Caco-2 (cell line): ENCODE results near the gene SDF2. TPM values are rescaled to one million over a fixed set of nuclear protein-coding genes. Genes with fewer than 3 reads are reported as not detected.
A peak's percentile ranks its signal among the peaks of the same experiment; 100 is the strongest.

Experiments used
- BruUV-seq: library from RNA; stranded (reverse); fragments of 400-500 nt; replicated peaks from 2 replicates; lab custom pipeline; 2021; lab: Mats Ljungman, UMichigan
- CTCF ChIA-PET: fragments of 300-600 bp; sonication (Branson Sonifier 250); formaldehyde crosslinking; loops from one replicate; lab custom pipeline; 2022; ENCODE audit warnings: antibody characterized with exemption; lab: Charles Lee
- POLR2A ChIA-PET: fragments of 300-600 bp; sonication (Branson Sonifier 250); formaldehyde crosslinking; loops from one replicate; lab custom pipeline; 2022; ENCODE audit warnings: antibody characterized with exemption; lab: Charles Lee
- DNase-seq, 2 experiments: peaks; one replicate each; pipeline versions ENCODE4 v3.0.0 to v3.0.0-alpha.2; 2020 to 2022
- H3K27me3 ChIP-seq: replicated peaks from 2 replicates; pipeline ENCODE4 v1.6.0; 2011; ENCODE audit warnings: low read length; ENCODE audit not compliant: control insufficient read depth, insufficient read depth
- H3K36me3 ChIP-seq: 2 replicates; pipeline ENCODE4 v1.5.1; 2011; ENCODE audit warnings: low read length; ENCODE audit not compliant: control insufficient read depth, insufficient read depth
- H3K4me1 ChIP-seq: fragments of 250-450 bp; sonication (Bioruptor Pico); 2 replicates; pipeline ENCODE4 v1.5.1; 2020; ENCODE audit warnings: mild to moderate bottlenecking
- H3K4me3 ChIP-seq: 2 replicates; pipeline ENCODE4 v1.5.1; 2011; ENCODE audit warnings: low read depth, mild to moderate bottlenecking, control low read depth, low read length
- H3K9me3 ChIP-seq: fragments of 250-450 bp; sonication (Bioruptor Pico); 2 replicates; pipeline ENCODE4 v1.5.1; 2020; ENCODE audit warnings: mild to moderate bottlenecking, moderate library complexity
- H3K27ac Mint-ChIP-seq: one replicate; pipeline ENCODE4 v1.8.0; 2022; ENCODE audit warnings: mixed read lengths; ENCODE audit not compliant: unreplicated experiment
- H3K27me3 Mint-ChIP-seq: one replicate; pipeline ENCODE4 v1.8.0; 2022; ENCODE audit warnings: mixed read lengths; ENCODE audit not compliant: insufficient read depth, unreplicated experiment
- H3K36me3 Mint-ChIP-seq: one replicate; pipeline ENCODE4 v1.8.0; 2022; ENCODE audit warnings: mild to moderate bottlenecking, mixed read lengths; ENCODE audit not compliant: insufficient read depth, unreplicated experiment
- H3K4me1 Mint-ChIP-seq: one replicate; pipeline ENCODE4 v1.8.0; 2022; ENCODE audit warnings: low read depth, mixed read lengths; ENCODE audit not compliant: unreplicated experiment
- H3K4me3 Mint-ChIP-seq: one replicate; pipeline ENCODE4 v1.8.0; 2022; ENCODE audit warnings: mild to moderate bottlenecking, moderate library complexity, mixed read lengths; ENCODE audit not compliant: unreplicated experiment
- H3K9me3 Mint-ChIP-seq: one replicate; pipeline ENCODE4 v1.8.0; 2022; ENCODE audit warnings: mixed read lengths; ENCODE audit not compliant: unreplicated experiment
- intact Hi-C: fragments of 100-400 bp; cut with micrococcal nuclease; formaldehyde crosslinking; loops from one replicate; pipeline ENCODE4 v1.10.0; 2022; ENCODE audit not compliant: unreplicated experiment
- total RNA-seq: library from RNA; stranded (reverse); gene quantifications from 2 replicates; pipeline ENCODE4 v1.2.3, GENCODE V29; 2022
- TF ChIP-seq, protein P1 (sequence below), 2 experiments: fragments of 200-600 bp in 1 of 2; IDR thresholded peaks; 1 replicate in 1 of 2; 2 replicates in 1 of 2; pipeline versions ENCODE4 v1.5.1 to v1.8.0; 2011 to 2022; ENCODE audit warnings: antibody characterized with exemption in 1 of 2, control low read depth in 1 of 2, inconsistent platforms in 1 of 2, low read depth in 1 of 2, low read length in 1 of 2, mild to moderate bottlenecking in 1 of 2, moderate library complexity in 1 of 2; ENCODE audit not compliant: insufficient read depth in 1 of 2, severe bottlenecking in 1 of 2, unreplicated experiment in 1 of 2

Gene SDF2
- total RNA-seq, 1 experiment from 2014 or later = 63.5 TPM

GRCh38 chr17:28700278-28700677 lies 38.6 kb upstream of the SDF2 start:
- POLR2A ChIA-PET = interaction anchor here (0.6 to 3.7 kb wide), 2 partner anchors 11 to 19 kb away, joined by 4 to 29 read pairs; partner anchors contain the start of genes PROCA1 and RPL23A
- Mint-ChIP-seq H3K4me3 (no peak overlapping the region), H3K27ac (no peak overlapping the region), H3K4me1 (peaks cover 26% of the 10 kb centered on the region), H3K27me3 (no peaks in the 10 kb centered on the region), H3K9me3 (no peaks in the 10 kb centered on the region), H3K36me3 (peaks cover 90% of the 10 kb centered on the region)
- Histone ChIP-seq H3K27me3 (no peaks in the 10 kb centered on the region), H3K9me3 (no peaks in the 10 kb centered on the region), H3K4me3 (no peak overlapping the region), H3K36me3 (peaks cover 25% of the 10 kb centered on the region), H3K4me1 (peaks cover 31% of the 10 kb centered on the region)
- BruUV-seq = no TSS peak
- TF ChIP-seq, protein P1, sequence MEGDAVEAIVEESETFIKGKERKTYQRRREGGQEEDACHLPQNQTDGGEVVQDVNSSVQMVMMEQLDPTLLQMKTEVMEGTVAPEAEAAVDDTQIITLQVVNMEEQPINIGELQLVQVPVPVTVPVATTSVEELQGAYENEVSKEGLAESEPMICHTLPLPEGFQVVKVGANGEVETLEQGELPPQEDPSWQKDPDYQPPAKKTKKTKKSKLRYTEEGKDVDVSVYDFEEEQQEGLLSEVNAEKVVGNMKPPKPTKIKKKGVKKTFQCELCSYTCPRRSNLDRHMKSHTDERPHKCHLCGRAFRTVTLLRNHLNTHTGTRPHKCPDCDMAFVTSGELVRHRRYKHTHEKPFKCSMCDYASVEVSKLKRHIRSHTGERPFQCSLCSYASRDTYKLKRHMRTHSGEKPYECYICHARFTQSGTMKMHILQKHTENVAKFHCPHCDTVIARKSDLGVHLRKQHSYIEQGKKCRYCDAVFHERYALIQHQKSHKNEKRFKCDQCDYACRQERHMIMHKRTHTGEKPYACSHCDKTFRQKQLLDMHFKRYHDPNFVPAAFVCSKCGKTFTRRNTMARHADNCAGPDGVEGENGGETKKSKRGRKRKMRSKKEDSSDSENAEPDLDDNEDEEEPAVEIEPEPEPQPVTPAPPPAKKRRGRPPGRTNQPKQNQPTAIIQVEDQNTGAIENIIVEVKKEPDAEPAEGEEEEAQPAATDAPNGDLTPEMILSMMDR (IDR thresholded peaks at IDR 0.05; ENCODE audit: insufficient read depth in 1 of 2, low read depth in 1 of 2, low read length in 1 of 2, severe bottlenecking in 1 of 2, unreplicated experiment in 1 of 2) = no peak
- DNase-seq = no peak
- CTCF ChIA-PET = no interaction called here
- intact Hi-C loops = no loop called here

- BruUV-seq = no TSS peak
- no peaks in the 10 kb centered on the region for H3K27me3 Mint-ChIP-seq
- ChIA-PET CTCF (interaction anchor here (0.9 to 1.6 kb wide), 4 partner anchors 13 to 51 kb away, joined by 3 to 11 read pairs (median 4); partner anchors contain the start of genes RPL23A and TLCD1), POLR2A (interaction anchor here (1.2 to 3.7 kb wide), 4 partner anchors 12 to 36 kb away, joined by 7 to 29 read pairs (median 14); partner anchors contain the start of genes PROCA1, RPL23A, SDF2 and SUPT6H)
- H3K4me3 ChIP-seq = no peak overlapping the region
- no peaks in the 10 kb centered on the region for H3K9me3 ChIP-seq
- H3K9me3 Mint-ChIP-seq = no peaks in the 10 kb centered on the region
- H3K4me1 ChIP-seq = peaks cover 31% of the 10 kb centered on the region
- TF ChIP-seq, protein P1 (IDR thresholded peaks at IDR 0.05; ENCODE audit: insufficient read depth in 1 of 2, low read depth in 1 of 2, low read length in 1 of 2, severe bottlenecking in 1 of 2, unreplicated experiment in 1 of 2) = peak in 1 of 2 experiments; percentile 14
- peak overlapping the region; percentile 52 for H3K4me3 Mint-ChIP-seq
- H3K27me3 ChIP-seq = no peaks in the 10 kb centered on the region
- peak; percentile 94 to 95 for DNase-seq
- peaks cover 26% of the 10 kb centered on the region for H3K4me1 Mint-ChIP-seq
- intact Hi-C loops = loop anchor here (1.0 kb wide), 7 partner anchors 13 to 45 kb away; partner anchors contain the start of genes PROCA1, RPL23A and SUPT6H
- H3K36me3 Mint-ChIP-seq = peaks cover 100% of the 10 kb centered on the region
- peak overlapping the region; percentile 87 for H3K27ac Mint-ChIP-seq
- H3K36me3 ChIP-seq = peaks cover 26% of the 10 kb centered on the region
These were observed 36.7 kb upstream of the SDF2 start for GRCh38 chr17:28698253-28698941.

DNA sequence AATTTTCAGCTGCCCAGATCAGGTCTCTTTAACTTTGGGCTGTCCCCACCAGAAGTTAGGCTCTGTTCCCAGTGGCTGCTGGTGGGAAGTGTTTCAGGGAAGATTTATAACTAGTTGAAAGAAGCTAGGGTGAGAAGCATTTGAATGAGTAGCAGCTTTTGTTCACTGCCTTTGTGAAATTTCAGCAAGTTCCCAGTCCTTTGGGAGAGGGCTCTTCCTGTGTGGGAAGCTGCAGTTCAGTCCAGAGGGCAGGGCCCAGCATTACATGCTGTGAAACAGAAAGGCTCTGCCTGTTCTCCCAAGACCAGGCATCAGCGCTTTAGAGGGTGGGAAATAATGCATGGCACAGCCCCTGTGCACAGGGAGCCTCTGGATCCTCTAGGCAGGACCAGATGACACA lies 32.2 kb upstream of the SDF2 start:
- H3K9me3 Mint-ChIP-seq = no peaks in the 10 kb centered on the region
- no peak overlapping the region for H3K27ac Mint-ChIP-seq
- Histone ChIP-seq H3K9me3 (no peaks in the 10 kb centered on the region), H3K27me3 (no peaks in the 10 kb centered on the region), H3K4me1 (peaks cover 21% of the 10 kb centered on the region), H3K36me3 (peaks cover 14% of the 10 kb centered on the region), H3K4me3 (no peak overlapping the region)
- DNase-seq = no peak
- TF ChIP-seq, protein P1 (IDR thresholded peaks at IDR 0.05; ENCODE audit: insufficient read depth in 1 of 2, low read depth in 1 of 2, low read length in 1 of 2, severe bottlenecking in 1 of 2, unreplicated experiment in 1 of 2) = no peak
- intact Hi-C loops = no loop called here
- H3K27me3 Mint-ChIP-seq = no peaks in the 10 kb centered on the region
- BruUV-seq = no TSS peak
- peaks cover 100% of the 10 kb centered on the region for H3K36me3 Mint-ChIP-seq
- peaks cover 23% of the 10 kb centered on the region for H3K4me1 Mint-ChIP-seq
- ChIA-PET CTCF (no interaction called here), POLR2A (interaction anchor here (0.7 to 1.0 kb wide), 2 partner anchors 14 to 16 kb away, joined by 3 to 4 read pairs; no protein-coding TSS in a partner anchor)
- no peak overlapping the region for H3K4me3 Mint-ChIP-seq
